HCT116 (cell line): Measurements from ENCODE around the gene GSTM4. TPM values are rescaled to one million over a fixed set of nuclear protein-coding genes. Genes with fewer than 3 reads are reported as not detected.

Experiments
- ATAC-seq: fragments of 200-7000 bp; cut with Tn5 transposase; 2 replicates; pipeline ENCODE4 v1.9.1; 2020; ENCODE audit warnings: mild to moderate bottlenecking, moderate library complexity
- BruUV-seq: library from RNA; stranded (reverse); fragments of 400-500 nt; replicated peaks from 2 replicates; lab custom pipeline; 2021; lab: Mats Ljungman, UMichigan
- CTCF ChIA-PET: fragments of 300-600 bp; sonication (Branson Sonifier 250); formaldehyde crosslinking; loops from one replicate; lab custom pipeline; 2021; ENCODE audit warnings: antibody characterized with exemption; lab: Charles Lee
- POLR2A ChIA-PET: fragments of 300-600, 350-600 bp; sonication (Branson Sonifier 250); formaldehyde crosslinking; loops from one replicate; lab custom pipeline; 2021; ENCODE audit warnings: antibody characterized with exemption; lab: Charles Lee
- RAD21 ChIA-PET, 2 experiments: fragments of 300-600 bp; sonication (Branson Sonifier 250); formaldehyde crosslinking; loops; one replicate each; lab custom pipeline; 2023; ENCODE audit warnings: low total read pairs in 2 of 2; ENCODE audit not compliant: uncharacterized antibody in 2 of 2, unreplicated experiment in 2 of 2, low non-redundant PET in 1 of 2; lab: Charles Lee
- DNase-seq: peaks from one replicate; pipeline ENCODE4 v3.0.0-alpha.2; 2010; ENCODE audit warnings: low read depth, low spot score
- H2AFZ ChIP-seq: fragments of 200-600 bp; shearing (Covaris generic), sonication (generic); 2 replicates; pipeline ENCODE4 v1.6.1; 2017; ENCODE audit warnings: low read depth, mixed run types, mixed read lengths, antibody characterized with exemption, low read length; ENCODE audit not compliant: poor library complexity, severe bottlenecking
- H3K27ac ChIP-seq: 2 replicates; pipeline ENCODE4 v1.5.1; 2012; ENCODE audit warnings: low read depth, low read length
- H3K27me3 ChIP-seq: fragments of 200-600 bp; sonication (generic); 2 replicates; pipeline ENCODE4 v1.6.1; 2016; ENCODE audit warnings: mixed run types, low read length, mixed read lengths; ENCODE audit not compliant: insufficient read depth
- H3K36me3 ChIP-seq, 2 experiments: fragments of 200-500 bp in 1 of 2; fragments of 200-600 bp in 1 of 2; sonication (Bioruptor generic) in 1 of 2; sonication (generic) in 1 of 2; 2 replicates each; pipeline versions ENCODE4 v1.5.1 to v1.6.1; 2014 to 2016; ENCODE audit warnings: low read length in 2 of 2, inconsistent platforms in 1 of 2, mixed read lengths in 1 of 2, mixed run types in 1 of 2; ENCODE audit not compliant: insufficient read depth in 2 of 2, control insufficient read depth in 1 of 2
- H3K4me1 ChIP-seq, 2 experiments: fragments of 200-600 bp in 1 of 2; sonication (generic) in 1 of 2; 2 replicates each; pipeline versions ENCODE4 v1.5.1 to v1.6.1; 2012 to 2017; ENCODE audit warnings: low read length in 2 of 2, inconsistent platforms in 1 of 2, mild to moderate bottlenecking in 1 of 2, mixed read lengths in 1 of 2, mixed run types in 1 of 2, moderate library complexity in 1 of 2; ENCODE audit not compliant: insufficient read depth in 2 of 2, control insufficient read depth in 1 of 2
- H3K4me2 ChIP-seq: fragments of 200-600 bp; sonication (generic); 2 replicates; pipeline ENCODE4 v1.6.1; 2017; ENCODE audit warnings: mixed run types, low read length, mixed read lengths
- H3K4me3 ChIP-seq, 2 experiments: fragments of 200-600 bp in 1 of 2; sonication (generic) in 1 of 2; replicated peaks in 1 of 2; 2 replicates each; pipeline ENCODE4 v1.5.1; 2011 to 2016; ENCODE audit warnings: low read length in 2 of 2, control low read depth in 1 of 2, low read depth in 1 of 2, mild to moderate bottlenecking in 1 of 2, mixed read lengths in 1 of 2, mixed run types in 1 of 2
- H3K79me2 ChIP-seq: fragments of 200-600 bp; sonication (generic); 2 replicates; pipeline ENCODE4 v1.6.1; 2017; ENCODE audit warnings: mild to moderate bottlenecking, mixed run types, low read length, moderate library complexity, mixed read lengths; ENCODE audit not compliant: insufficient read depth
- H3K9ac ChIP-seq: fragments of 200-600 bp; sonication (generic); 2 replicates; pipeline ENCODE4 v1.6.1; 2016; ENCODE audit warnings: low read length, mixed read lengths
- H3K9me2 ChIP-seq: fragments of 200-600 bp; sonication (generic), shearing (Covaris generic); 2 replicates; pipeline ENCODE4 v1.6.1; 2017; ENCODE audit warnings: mixed run types, mild to moderate bottlenecking, moderate library complexity; ENCODE audit not compliant: insufficient read depth
- H3K9me3 ChIP-seq, 2 experiments: fragments of 200-500 bp in 1 of 2; fragments of 200-600 bp in 1 of 2; sonication (Bioruptor generic) in 1 of 2; sonication (generic) in 1 of 2; 2 replicates each; pipeline ENCODE4 v1.6.1; 2014 to 2017; ENCODE audit warnings: low read length in 2 of 2, mixed read lengths in 2 of 2, inconsistent platforms in 1 of 2, low read depth in 1 of 2, mild to moderate bottlenecking in 1 of 2, mixed run types in 1 of 2, moderate library complexity in 1 of 2; ENCODE audit not compliant: control insufficient read depth in 1 of 2, insufficient read depth in 1 of 2
- H4K20me1 ChIP-seq: fragments of 200-600 bp; sonication (generic), shearing (Covaris generic); 2 replicates; pipeline ENCODE4 v1.6.1; 2017; ENCODE audit warnings: mixed run types, mild to moderate bottlenecking, moderate library complexity; ENCODE audit not compliant: insufficient read depth
- CBX3 ChIP-seq: IDR thresholded peaks from 2 replicates; pipeline ENCODE4 v1.6.1; 2012; ENCODE audit warnings: low read depth
- CEBPB ChIP-seq: IDR thresholded peaks from 2 replicates; pipeline ENCODE4 v1.6.1; 2012; ENCODE audit warnings: low read depth
- ELF1 ChIP-seq: IDR thresholded peaks from 2 replicates; pipeline ENCODE4 v1.6.1; 2012; ENCODE audit warnings: low read depth, borderline replicate concordance
- EZH2 ChIP-seq: fragments of 200-600 bp; sonication (generic); IDR thresholded peaks from 2 replicates; pipeline ENCODE4 v1.6.1; 2017; ENCODE audit warnings: antibody characterized with exemption, mixed run types
- FOSL1 ChIP-seq: IDR thresholded peaks from 2 replicates; pipeline ENCODE4 v1.6.1; 2012; ENCODE audit warnings: low read depth
- POLR2A ChIP-seq: IDR thresholded peaks from 2 replicates; pipeline ENCODE4 v1.7.0; 2011; ENCODE audit warnings: borderline replicate concordance; ENCODE audit not compliant: insufficient read depth, insufficient read length; ENCODE audit errors: extremely low read depth
- POLR2AphosphoS5 ChIP-seq: IDR thresholded peaks from 2 replicates; pipeline ENCODE4 v1.6.1; 2011; ENCODE audit warnings: mild to moderate bottlenecking, low read depth, low read length, moderate library complexity
- RAD21 ChIP-seq: IDR thresholded peaks from 2 replicates; pipeline ENCODE4 v1.6.1; 2012; ENCODE audit warnings: low read depth, mild to moderate bottlenecking
- SIN3A ChIP-seq: IDR thresholded peaks from 2 replicates; pipeline ENCODE4 v1.6.1; 2012; ENCODE audit warnings: low read depth
- SP1 ChIP-seq: IDR thresholded peaks from 2 replicates; pipeline ENCODE4 v1.6.1; 2012; ENCODE audit warnings: low read depth
- SRF ChIP-seq: IDR thresholded peaks from 2 replicates; pipeline ENCODE4 v1.6.1; 2012; ENCODE audit warnings: low read depth
- YY1 ChIP-seq: IDR thresholded peaks from 2 replicates; pipeline ENCODE4 v1.6.1; 2011; ENCODE audit warnings: low read length, low read depth, moderate library complexity, mild to moderate bottlenecking; ENCODE audit not compliant: insufficient replicate concordance; ENCODE audit errors: extremely low read depth
- ZFX ChIP-seq: fragments of 450-650 bp; IDR thresholded peaks from 2 replicates; pipeline ENCODE4 v1.6.1; 2017
- ZNF274 ChIP-seq: fragments of 200-500 bp; sonication (Bioruptor generic); IDR thresholded peaks from 2 replicates; pipeline ENCODE4 v1.6.1; 2014; ENCODE audit warnings: mild to moderate bottlenecking, low read depth, low read length, inconsistent platforms
- intact Hi-C: fragments of 100-400 bp; cut with micrococcal nuclease; formaldehyde crosslinking; loops from 2 replicates; pipeline ENCODE4 v1.10.0; 2022
- total RNA-seq: library from RNA; stranded (reverse); gene quantifications from one replicate; pipeline ENCODE4 v1.2.1, GENCODE V29; 2021; ENCODE audit not compliant: unreplicated experiment
- TF ChIP-seq, protein P1 (sequence below), 3 experiments: fragments of 200-600 bp in 1 of 3; sonication (generic) in 1 of 3; IDR thresholded peaks in 2 of 3; conservative IDR thresholded peaks in 1 of 3; 2 replicates each; pipeline ENCODE4 v1.5.1; 2012 to 2017; ENCODE audit warnings: low read depth in 2 of 3, low read length in 2 of 3, antibody characterized with exemption in 1 of 3, borderline replicate concordance in 1 of 3, control low read depth in 1 of 3, mild to moderate bottlenecking in 1 of 3, mixed read lengths in 1 of 3, mixed run types in 1 of 3, moderate library complexity in 1 of 3; ENCODE audit not compliant: insufficient read depth in 1 of 3
- TF ChIP-seq, protein P2 (sequence below): IDR thresholded peaks from 2 replicates; pipeline ENCODE4 v1.6.1; 2012
- TF ChIP-seq, protein P3 (sequence below): IDR thresholded peaks from 2 replicates; pipeline ENCODE4 v1.6.1; 2012
- TF ChIP-seq, protein P4 (sequence below): IDR thresholded peaks from 2 replicates; pipeline ENCODE4 v1.6.1; 2012; ENCODE audit warnings: low read depth

The GSTM4 gene
- total RNA-seq, 1 experiment from 2014 or later = 15.9 TPM

DNA sequence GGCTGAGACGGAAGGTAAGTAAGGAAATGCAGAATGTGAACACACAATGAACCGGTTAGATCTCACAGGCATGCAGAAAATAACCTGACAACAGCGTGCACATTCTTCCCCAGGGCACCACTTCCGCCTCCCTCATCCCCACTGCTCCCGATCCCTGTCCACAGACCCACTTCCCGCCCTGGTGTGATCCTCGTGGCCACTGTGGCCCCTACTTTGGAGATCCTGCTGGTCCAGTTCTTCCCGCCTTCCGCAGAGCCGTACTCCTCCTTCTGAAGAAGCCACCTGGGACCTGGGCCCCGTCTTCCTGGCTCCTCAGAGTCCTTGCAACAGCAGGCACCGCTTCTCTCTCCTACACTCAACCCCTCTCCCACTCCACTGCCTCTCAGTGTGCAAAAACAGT is 1.4 kb upstream of the GSTM4 start (continued):
- TF ChIP-seq, protein P1, sequence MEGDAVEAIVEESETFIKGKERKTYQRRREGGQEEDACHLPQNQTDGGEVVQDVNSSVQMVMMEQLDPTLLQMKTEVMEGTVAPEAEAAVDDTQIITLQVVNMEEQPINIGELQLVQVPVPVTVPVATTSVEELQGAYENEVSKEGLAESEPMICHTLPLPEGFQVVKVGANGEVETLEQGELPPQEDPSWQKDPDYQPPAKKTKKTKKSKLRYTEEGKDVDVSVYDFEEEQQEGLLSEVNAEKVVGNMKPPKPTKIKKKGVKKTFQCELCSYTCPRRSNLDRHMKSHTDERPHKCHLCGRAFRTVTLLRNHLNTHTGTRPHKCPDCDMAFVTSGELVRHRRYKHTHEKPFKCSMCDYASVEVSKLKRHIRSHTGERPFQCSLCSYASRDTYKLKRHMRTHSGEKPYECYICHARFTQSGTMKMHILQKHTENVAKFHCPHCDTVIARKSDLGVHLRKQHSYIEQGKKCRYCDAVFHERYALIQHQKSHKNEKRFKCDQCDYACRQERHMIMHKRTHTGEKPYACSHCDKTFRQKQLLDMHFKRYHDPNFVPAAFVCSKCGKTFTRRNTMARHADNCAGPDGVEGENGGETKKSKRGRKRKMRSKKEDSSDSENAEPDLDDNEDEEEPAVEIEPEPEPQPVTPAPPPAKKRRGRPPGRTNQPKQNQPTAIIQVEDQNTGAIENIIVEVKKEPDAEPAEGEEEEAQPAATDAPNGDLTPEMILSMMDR (IDR thresholded peaks at IDR 0.05 in 2 of 3, conservative IDR thresholded peaks at IDR 0.05 in 1 of 3; ENCODE audit: borderline replicate concordance in 1 of 3, insufficient read depth in 1 of 3, low read depth in 2 of 3, low read length in 2 of 3) = no peak
- TF ChIP-seq, protein P2, sequence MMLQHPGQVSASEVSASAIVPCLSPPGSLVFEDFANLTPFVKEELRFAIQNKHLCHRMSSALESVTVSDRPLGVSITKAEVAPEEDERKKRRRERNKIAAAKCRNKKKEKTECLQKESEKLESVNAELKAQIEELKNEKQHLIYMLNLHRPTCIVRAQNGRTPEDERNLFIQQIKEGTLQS = no peak
- TF ChIP-seq YY1 (no peak), FOSL1 (no peak), POLR2A (no peak), EZH2 (no peak)

DNA sequence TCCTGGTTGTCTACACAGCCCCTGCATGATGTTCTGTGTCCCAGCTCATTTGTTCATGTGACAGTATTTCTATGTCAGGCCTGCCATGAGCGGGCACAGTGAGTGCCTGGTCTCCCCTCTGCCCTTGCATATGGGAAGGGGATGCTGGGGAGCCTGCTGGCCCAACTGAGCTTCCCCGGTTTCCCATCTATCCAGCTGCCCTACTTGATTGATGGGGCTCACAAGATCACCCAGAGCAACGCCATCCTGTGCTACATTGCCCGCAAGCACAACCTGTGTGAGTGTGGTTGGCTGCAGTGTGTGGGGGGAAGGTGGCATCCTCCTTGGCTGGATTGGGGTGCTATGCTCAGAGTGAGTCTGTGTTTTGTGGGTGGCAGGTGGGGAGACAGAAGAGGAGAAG is 1.5 kb downstream of the GSTM4 start:
- H3K9me3 ChIP-seq = no peaks in the 10 kb centered on the region
- ChIA-PET RAD21 (no interaction called here), CTCF (interaction anchor here (2.9 kb wide), 1 partner anchor 18 kb away, joined by 11 read pairs; no protein-coding TSS in a partner anchor), POLR2A (no interaction called here)
- intact Hi-C loops = no loop called here
- DNase-seq (no peak), ATAC-seq (no peak)
- H3K9ac ChIP-seq = no peak overlapping the region
- H3K79me2 ChIP-seq = no peaks in the 10 kb centered on the region
- TF ChIP-seq, protein P2 = no peak
- TF ChIP-seq SIN3A = no peak
- TF ChIP-seq RAD21 = no peak
- TF ChIP-seq FOSL1 = no peak
- TF ChIP-seq YY1 = no peak
- no peak for TF ChIP-seq EZH2
- no peak for TF ChIP-seq SRF
- no peak for TF ChIP-seq ZNF274
- no peak for TF ChIP-seq ELF1
- TF ChIP-seq, protein P3, sequence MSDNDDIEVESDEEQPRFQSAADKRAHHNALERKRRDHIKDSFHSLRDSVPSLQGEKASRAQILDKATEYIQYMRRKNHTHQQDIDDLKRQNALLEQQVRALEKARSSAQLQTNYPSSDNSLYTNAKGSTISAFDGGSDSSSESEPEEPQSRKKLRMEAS = no peak
- no peak for TF ChIP-seq ZFX
- no peak for TF ChIP-seq CBX3
- TF ChIP-seq CEBPB = no peak
- TF ChIP-seq POLR2AphosphoS5 = no peak
- TF ChIP-seq SP1 = no peak
- TF ChIP-seq, protein P4, sequence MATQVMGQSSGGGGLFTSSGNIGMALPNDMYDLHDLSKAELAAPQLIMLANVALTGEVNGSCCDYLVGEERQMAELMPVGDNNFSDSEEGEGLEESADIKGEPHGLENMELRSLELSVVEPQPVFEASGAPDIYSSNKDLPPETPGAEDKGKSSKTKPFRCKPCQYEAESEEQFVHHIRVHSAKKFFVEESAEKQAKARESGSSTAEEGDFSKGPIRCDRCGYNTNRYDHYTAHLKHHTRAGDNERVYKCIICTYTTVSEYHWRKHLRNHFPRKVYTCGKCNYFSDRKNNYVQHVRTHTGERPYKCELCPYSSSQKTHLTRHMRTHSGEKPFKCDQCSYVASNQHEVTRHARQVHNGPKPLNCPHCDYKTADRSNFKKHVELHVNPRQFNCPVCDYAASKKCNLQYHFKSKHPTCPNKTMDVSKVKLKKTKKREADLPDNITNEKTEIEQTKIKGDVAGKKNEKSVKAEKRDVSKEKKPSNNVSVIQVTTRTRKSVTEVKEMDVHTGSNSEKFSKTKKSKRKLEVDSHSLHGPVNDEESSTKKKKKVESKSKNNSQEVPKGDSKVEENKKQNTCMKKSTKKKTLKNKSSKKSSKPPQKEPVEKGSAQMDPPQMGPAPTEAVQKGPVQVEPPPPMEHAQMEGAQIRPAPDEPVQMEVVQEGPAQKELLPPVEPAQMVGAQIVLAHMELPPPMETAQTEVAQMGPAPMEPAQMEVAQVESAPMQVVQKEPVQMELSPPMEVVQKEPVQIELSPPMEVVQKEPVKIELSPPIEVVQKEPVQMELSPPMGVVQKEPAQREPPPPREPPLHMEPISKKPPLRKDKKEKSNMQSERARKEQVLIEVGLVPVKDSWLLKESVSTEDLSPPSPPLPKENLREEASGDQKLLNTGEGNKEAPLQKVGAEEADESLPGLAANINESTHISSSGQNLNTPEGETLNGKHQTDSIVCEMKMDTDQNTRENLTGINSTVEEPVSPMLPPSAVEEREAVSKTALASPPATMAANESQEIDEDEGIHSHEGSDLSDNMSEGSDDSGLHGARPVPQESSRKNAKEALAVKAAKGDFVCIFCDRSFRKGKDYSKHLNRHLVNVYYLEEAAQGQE = no peak
- no peaks in the 10 kb centered on the region for H3K9me2 ChIP-seq
- BruUV-seq = no TSS peak
- H3K4me1 ChIP-seq = peaks cover 0 to 23% of the 10 kb centered on the region in 2 experiments; a peak in 3 of 4 replicates
- no peaks in the 10 kb centered on the region for H4K20me1 ChIP-seq
- no peak overlapping the region for H2AFZ ChIP-seq
- no peak overlapping the region for H3K4me3 ChIP-seq
- H3K27me3 ChIP-seq = no peaks in the 10 kb centered on the region
- H3K27ac ChIP-seq = no peak overlapping the region
- no peak overlapping the region for H3K4me2 ChIP-seq
- H3K36me3 ChIP-seq = no peaks in the 10 kb centered on the region; a peak in 1 of 4 replicates
